Ramos (cell line): ENCODE data around the gene PPP2R2C.

Experiments used
- in situ Hi-C: fragments of 300-500 bp; cut with MboI; formaldehyde crosslinking; loops from one replicate; pipeline ENCODE4 v1.14.3; 2022; ENCODE audit warnings: low sequenced_read_pairs; ENCODE audit not compliant: unreplicated experiment

Gene PPP2R2C

GRCh38 chr4:6409381-6409780 is 63.0 kb downstream of the PPP2R2C start:
- in situ Hi-C loops = no loop called here

GRCh38 chr4:6408263-6408662 is 64.2 kb downstream of the PPP2R2C start:
- in situ Hi-C loops = no loop called here

- in situ Hi-C loops = no loop called here
These were observed 67.1 kb downstream of the PPP2R2C start for GRCh38 chr4:6405397-6405706.

GRCh38 chr4:6404611-6405396 is 67.6 kb downstream of the PPP2R2C start:
- in situ Hi-C loops = no loop called here

GRCh38 chr4:6403400-6403685 is 69.1 kb downstream of the PPP2R2C start:
- in situ Hi-C loops = no loop called here

- in situ Hi-C loops = no loop called here
These were observed 69.6 kb downstream of the PPP2R2C start for GRCh38 chr4:6402566-6403399.

- in situ Hi-C loops = no loop called here
These were observed 70.6 kb downstream of the PPP2R2C start for GRCh38 chr4:6401797-6402196.

- in situ Hi-C loops = no loop called here
These were observed 75.6 kb downstream of the PPP2R2C start for GRCh38 chr4:6396696-6397236.

GRCh38 chr4:6395466-6396228 is 76.8 kb downstream of the PPP2R2C start:
- in situ Hi-C loops = no loop called here

GRCh38 chr4:6394671-6395081 is 77.7 kb downstream of the PPP2R2C start:
- in situ Hi-C loops = no loop called here

- in situ Hi-C loops = no loop called here
These were observed 78.6 kb downstream of the PPP2R2C start for GRCh38 chr4:6393544-6394475.

GRCh38 chr4:6393066-6393465 is 79.3 kb downstream of the PPP2R2C start:
- in situ Hi-C loops = no loop called here

- in situ Hi-C loops = no loop called here
These were observed 80.0 kb downstream of the PPP2R2C start for GRCh38 chr4:6392407-6392806.

GRCh38 chr4:6391852-6392188 is 80.6 kb downstream of the PPP2R2C start:
- in situ Hi-C loops = no loop called here

- in situ Hi-C loops = no loop called here
These were observed 81.1 kb downstream of the PPP2R2C start for GRCh38 chr4:6391186-6391851.

GRCh38 chr4:6390356-6390755 is 82.1 kb downstream of the PPP2R2C start:
- in situ Hi-C loops = no loop called here

- in situ Hi-C loops = no loop called here
These were observed 83.1 kb downstream of the PPP2R2C start for GRCh38 chr4:6389142-6389825.

- in situ Hi-C loops = no loop called here
These were observed 83.7 kb downstream of the PPP2R2C start for GRCh38 chr4:6388713-6389112.

- in situ Hi-C loops = no loop called here
These were observed 84.5 kb downstream of the PPP2R2C start for GRCh38 chr4:6387946-6388345.
